Ishikawa (cell line): ENCODE results near the gene TMEM144.

ENCODE experiments used
- CEBPB ChIP-seq: IDR thresholded peaks from 2 replicates; pipeline ENCODE4 v1.6.1; 2012
- CREB1 ChIP-seq: IDR thresholded peaks from 2 replicates; pipeline ENCODE4 v1.6.1; 2012; ENCODE audit warnings: low read depth
- EGR1 ChIP-seq: IDR thresholded peaks from 2 replicates; pipeline ENCODE4 v1.6.1; 2012
- EP300 ChIP-seq: IDR thresholded peaks from 2 replicates; pipeline ENCODE4 v1.6.1; 2012; ENCODE audit warnings: borderline replicate concordance
- FOXM1 ChIP-seq: IDR thresholded peaks from 2 replicates; pipeline ENCODE4 v1.6.1; 2012; ENCODE audit warnings: low read depth, borderline replicate concordance
- MAX ChIP-seq: IDR thresholded peaks from 2 replicates; pipeline ENCODE4 v1.6.1; 2012
- NFIC ChIP-seq: IDR thresholded peaks from 2 replicates; pipeline ENCODE4 v1.6.1; 2012
- RAD21 ChIP-seq: IDR thresholded peaks from 2 replicates; pipeline ENCODE4 v1.6.1; 2012; ENCODE audit warnings: low read depth
- REST ChIP-seq: IDR thresholded peaks from 2 replicates; pipeline ENCODE4 v1.6.1; 2012; ENCODE audit warnings: low read depth, mild to moderate bottlenecking
- TAF1 ChIP-seq: IDR thresholded peaks from 2 replicates; pipeline ENCODE4 v1.6.1; 2012; ENCODE audit warnings: low read depth, mild to moderate bottlenecking
- TCF12 ChIP-seq: IDR thresholded peaks from 2 replicates; pipeline ENCODE4 v1.6.1; 2012; ENCODE audit warnings: low read depth
- TEAD4 ChIP-seq: IDR thresholded peaks from 2 replicates; pipeline ENCODE4 v1.6.1; 2012
- USF1 ChIP-seq: IDR thresholded peaks from 2 replicates; pipeline ENCODE4 v1.6.1; 2012
- YY1 ChIP-seq: IDR thresholded peaks from 2 replicates; pipeline ENCODE4 v1.6.1; 2012; ENCODE audit warnings: low read depth
- ZBTB7A ChIP-seq: IDR thresholded peaks from 2 replicates; pipeline ENCODE4 v1.6.1; 2012; ENCODE audit warnings: low read depth

TMEM144 gene

GRCh38 chr4:158170691-158171561, 39.4 kb upstream of the TMEM144 start:
- TF ChIP-seq USF1 = no peak
- TF ChIP-seq TEAD4 = no peak

- no peak for TF ChIP-seq EGR1
- no peak; the same call in 1 of the 2 replicates for TF ChIP-seq TEAD4
- TF ChIP-seq FOXM1 = peak; percentile 21; the same call in 1 of the 2 replicates
- no peak for TF ChIP-seq USF1
- no peak for TF ChIP-seq TCF12
- no peak for TF ChIP-seq EP300
- TF ChIP-seq RAD21 = peak; percentile 85
- no peak for TF ChIP-seq MAX
Measured at GRCh38 chr4:158172261-158173258, 37.7 kb upstream of the TMEM144 start, which contains the start of gene GASK1B. TSS of gene GASK1B (minus strand) at chr4:158173025. CDS start at chr4:158171375, 1,650 bp downstream.

- TF ChIP-seq NFIC (peak; percentile 37; the same call in 1 of the 2 replicates), MAX (no peak), RAD21 (no peak), CREB1 (no peak), ZBTB7A (no peak), USF1 (no peak), TAF1 (no peak), FOXM1 (no peak), TCF12 (no peak), EGR1 (no peak), REST (no peak), TEAD4 (0 out of 2 replicates have a peak, but pooled peaks have one; percentile 27), CEBPB (no peak)
Measured at GRCh38 chr4:158176108-158176507, 34.2 kb upstream of the TMEM144 start.

- TF ChIP-seq TEAD4 = 0 out of 2 replicates have a peak, but pooled peaks have one; percentile 10
- peak; percentile 34; the same call in 1 of the 2 replicates for TF ChIP-seq EP300
- peak; percentile 21; the same call in 1 of the 2 replicates for TF ChIP-seq NFIC
- TF ChIP-seq EGR1 = no peak
Measured at GRCh38 chr4:158176776-158177175, 33.5 kb upstream of the TMEM144 start.

GRCh38 chr4:158179465-158179864, 30.8 kb upstream of the TMEM144 start:
- TF ChIP-seq RAD21 = no peak
- no peak for TF ChIP-seq REST
- TF ChIP-seq YY1 = no peak
- TF ChIP-seq EP300 = no peak
- TF ChIP-seq TAF1 = no peak
